ENCODE results near the gene DNAH6. TPM values are rescaled to one million over a fixed set of nuclear protein-coding genes. Genes with fewer than 3 reads are reported as not detected.
A peak's percentile ranks its signal among the peaks of the same experiment; 100 is the strongest.

Gene DNAH6
- total RNA-seq, 1 experiment from 2014 or later: 0.32 TPM

DNA sequence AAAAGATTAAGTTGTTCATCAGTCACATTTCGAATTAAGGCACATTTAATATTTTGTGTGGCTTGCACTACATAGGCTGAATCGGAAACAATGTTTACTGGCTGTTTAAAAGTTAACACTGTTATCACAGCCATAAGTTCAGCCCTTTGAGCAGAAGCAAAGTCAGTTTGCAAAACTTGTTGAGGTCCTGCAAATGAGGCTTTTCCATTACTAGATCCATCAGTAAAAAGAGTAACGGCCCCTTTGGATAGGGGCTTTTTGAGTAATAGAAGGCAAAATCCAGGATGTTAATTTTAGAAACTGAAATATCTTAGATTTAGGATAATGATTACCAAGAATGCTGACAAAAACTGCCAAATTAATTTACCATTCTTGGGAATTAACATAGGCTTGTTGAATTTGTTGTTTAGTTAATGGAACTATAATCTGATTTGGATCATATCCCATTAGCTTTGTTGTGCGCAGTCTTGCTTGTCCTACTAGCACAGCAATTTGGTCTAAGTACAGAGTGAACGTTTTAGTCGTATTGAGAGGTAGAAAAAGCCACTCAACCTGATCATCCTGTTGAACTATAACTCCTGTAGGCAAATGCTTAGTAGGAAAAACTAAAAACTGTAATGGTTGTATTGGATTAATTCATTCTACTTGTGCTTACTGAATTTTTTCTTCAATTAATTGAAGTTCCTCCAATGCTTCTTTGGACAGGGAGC, 43.3 kb upstream of the DNAH6 start:
- Mint-ChIP-seq H3K27me3 (ENCODE audit: insufficient read depth, unreplicated experiment) (no peaks in the 10 kb centered on the region), H3K4me3 (ENCODE audit: unreplicated experiment) (no peak overlapping the region), H3K4me1 (ENCODE audit: low read depth, unreplicated experiment) (no peaks in the 10 kb centered on the region), H3K27ac (ENCODE audit: unreplicated experiment) (no peak overlapping the region), H3K36me3 (ENCODE audit: insufficient read depth, unreplicated experiment) (no peaks in the 10 kb centered on the region), H3K9me3 (ENCODE audit: unreplicated experiment) (peaks cover 71% of the 10 kb centered on the region)
- ChIA-PET CTCF (no interaction called here), POLR2A (no interaction called here)
- no peaks in the 10 kb centered on the region for H3K36me3 ChIP-seq (ENCODE audit: control insufficient read depth, insufficient read depth, low read length)
- no peak for DNase-seq
- intact Hi-C loops (cut with micrococcal nuclease; ENCODE audit: unreplicated experiment): no loop called here
- BruUV-seq (replicated peaks): no TSS peak
- H3K27me3 ChIP-seq (replicated peaks; ENCODE audit: control insufficient read depth, insufficient read depth, low read length): no peaks in the 10 kb centered on the region
- H3K4me1 ChIP-seq: no peaks in the 10 kb centered on the region
- peaks cover 13% of the 10 kb centered on the region; the same call in 1 of the 2 replicates for H3K9me3 ChIP-seq
- no peak overlapping the region for H3K4me3 ChIP-seq (ENCODE audit: low read depth, low read length)
- TF ChIP-seq, protein P1, sequence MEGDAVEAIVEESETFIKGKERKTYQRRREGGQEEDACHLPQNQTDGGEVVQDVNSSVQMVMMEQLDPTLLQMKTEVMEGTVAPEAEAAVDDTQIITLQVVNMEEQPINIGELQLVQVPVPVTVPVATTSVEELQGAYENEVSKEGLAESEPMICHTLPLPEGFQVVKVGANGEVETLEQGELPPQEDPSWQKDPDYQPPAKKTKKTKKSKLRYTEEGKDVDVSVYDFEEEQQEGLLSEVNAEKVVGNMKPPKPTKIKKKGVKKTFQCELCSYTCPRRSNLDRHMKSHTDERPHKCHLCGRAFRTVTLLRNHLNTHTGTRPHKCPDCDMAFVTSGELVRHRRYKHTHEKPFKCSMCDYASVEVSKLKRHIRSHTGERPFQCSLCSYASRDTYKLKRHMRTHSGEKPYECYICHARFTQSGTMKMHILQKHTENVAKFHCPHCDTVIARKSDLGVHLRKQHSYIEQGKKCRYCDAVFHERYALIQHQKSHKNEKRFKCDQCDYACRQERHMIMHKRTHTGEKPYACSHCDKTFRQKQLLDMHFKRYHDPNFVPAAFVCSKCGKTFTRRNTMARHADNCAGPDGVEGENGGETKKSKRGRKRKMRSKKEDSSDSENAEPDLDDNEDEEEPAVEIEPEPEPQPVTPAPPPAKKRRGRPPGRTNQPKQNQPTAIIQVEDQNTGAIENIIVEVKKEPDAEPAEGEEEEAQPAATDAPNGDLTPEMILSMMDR (IDR thresholded peaks at IDR 0.05; ENCODE audit: insufficient read depth in 1 of 2, low read depth in 1 of 2, low read length in 1 of 2, severe bottlenecking in 1 of 2, unreplicated experiment in 1 of 2): no peak

DNA sequence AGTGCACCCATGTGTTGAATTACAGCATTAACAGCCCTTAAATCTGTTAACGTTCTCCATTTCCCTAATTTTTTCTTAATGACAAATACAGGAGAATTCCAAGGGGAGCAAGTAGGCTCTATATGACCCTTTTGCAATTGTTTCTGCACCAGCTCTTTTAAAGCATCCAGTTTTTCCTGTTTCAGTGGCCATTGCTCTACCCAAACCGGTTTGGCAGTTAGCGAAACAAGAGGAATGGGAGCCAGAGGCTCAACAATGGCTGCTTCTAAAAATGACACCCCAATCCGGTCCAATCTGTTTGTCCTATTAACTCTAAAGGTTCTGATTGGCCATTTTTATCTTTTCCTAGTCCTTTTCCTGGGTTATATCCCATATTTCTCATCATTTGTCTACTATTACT, 42.1 kb upstream of the DNAH6 start:
- H3K4me3 Mint-ChIP-seq (ENCODE audit: unreplicated experiment): no peak overlapping the region
- no peaks in the 10 kb centered on the region for H3K27me3 Mint-ChIP-seq (ENCODE audit: insufficient read depth, unreplicated experiment)
- ChIA-PET POLR2A (no interaction called here), CTCF (no interaction called here)
- Histone ChIP-seq H3K9me3 (peaks cover 10% of the 10 kb centered on the region; the same call in 1 of the 2 replicates), H3K4me1 (no peaks in the 10 kb centered on the region), H3K4me3 (ENCODE audit: low read depth, low read length) (no peak overlapping the region), H3K36me3 (ENCODE audit: control insufficient read depth, insufficient read depth, low read length) (no peaks in the 10 kb centered on the region), H3K27me3 (replicated peaks; ENCODE audit: control insufficient read depth, insufficient read depth, low read length) (no peaks in the 10 kb centered on the region)
- no TSS peak for BruUV-seq (replicated peaks)
- H3K36me3 Mint-ChIP-seq (ENCODE audit: insufficient read depth, unreplicated experiment): no peaks in the 10 kb centered on the region
- no peak overlapping the region for H3K27ac Mint-ChIP-seq (ENCODE audit: unreplicated experiment)
- TF ChIP-seq, protein P1 (IDR thresholded peaks at IDR 0.05; ENCODE audit: insufficient read depth in 1 of 2, low read depth in 1 of 2, low read length in 1 of 2, severe bottlenecking in 1 of 2, unreplicated experiment in 1 of 2): no peak
- H3K9me3 Mint-ChIP-seq (ENCODE audit: unreplicated experiment): peaks cover 67% of the 10 kb centered on the region
- intact Hi-C loops (cut with micrococcal nuclease; ENCODE audit: unreplicated experiment): loop anchor here (2.0 kb wide), 1 partner anchor 13 kb away; no protein-coding TSS in a partner anchor
- peak in 1 of 2 experiments; percentile 37 for DNase-seq
- H3K4me1 Mint-ChIP-seq (ENCODE audit: low read depth, unreplicated experiment): no peaks in the 10 kb centered on the region

DNA sequence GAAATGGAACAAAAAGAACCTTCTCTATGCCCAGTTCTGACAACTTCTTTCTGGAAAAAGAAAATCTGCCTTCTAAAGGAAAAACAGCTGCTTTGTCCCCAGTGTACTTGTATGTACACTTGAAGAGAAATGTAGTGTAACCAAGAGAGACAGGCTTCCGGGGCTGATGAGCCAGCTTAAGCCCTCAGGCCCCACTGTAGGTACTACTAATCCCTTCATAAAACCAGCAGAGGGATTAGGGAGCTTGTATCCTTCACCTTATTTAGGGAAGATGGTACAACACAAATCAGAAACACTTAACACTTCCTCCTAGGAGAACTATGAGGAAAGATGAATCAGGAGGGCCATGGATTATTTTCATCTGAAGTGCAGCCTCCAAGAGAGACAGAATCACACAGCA, 38.4 kb upstream of the DNAH6 start:
- Mint-ChIP-seq H3K9me3 (ENCODE audit: unreplicated experiment) (peaks cover 34% of the 10 kb centered on the region), H3K36me3 (ENCODE audit: insufficient read depth, unreplicated experiment) (no peaks in the 10 kb centered on the region), H3K27ac (ENCODE audit: unreplicated experiment) (no peak overlapping the region), H3K4me1 (ENCODE audit: low read depth, unreplicated experiment) (no peaks in the 10 kb centered on the region), H3K4me3 (ENCODE audit: unreplicated experiment) (no peak overlapping the region), H3K27me3 (ENCODE audit: insufficient read depth, unreplicated experiment) (no peaks in the 10 kb centered on the region)
- BruUV-seq (replicated peaks): no TSS peak
- peaks cover 10% of the 10 kb centered on the region; the same call in 1 of the 2 replicates for H3K9me3 ChIP-seq
- no peaks in the 10 kb centered on the region; the same call in 1 of the 2 replicates for H3K36me3 ChIP-seq (ENCODE audit: control insufficient read depth, insufficient read depth, low read length)
- ChIA-PET CTCF (no interaction called here), POLR2A (no interaction called here)
- intact Hi-C loops (cut with micrococcal nuclease; ENCODE audit: unreplicated experiment): no loop called here
- TF ChIP-seq, protein P1 (IDR thresholded peaks at IDR 0.05; ENCODE audit: insufficient read depth in 1 of 2, low read depth in 1 of 2, low read length in 1 of 2, severe bottlenecking in 1 of 2, unreplicated experiment in 1 of 2): no peak
- no peak for DNase-seq
- no peaks in the 10 kb centered on the region for H3K27me3 ChIP-seq (replicated peaks; ENCODE audit: control insufficient read depth, insufficient read depth, low read length)
- H3K4me1 ChIP-seq: no peaks in the 10 kb centered on the region
- no peak overlapping the region for H3K4me3 ChIP-seq (ENCODE audit: low read depth, low read length)

Data from Caco-2 (cell line).